Measurements from ENCODE around the gene G3BP1. TPM values are rescaled to one million over a fixed set of nuclear protein-coding genes. Genes with fewer than 3 reads are reported as not detected.
"Not testable (repeated sequence)": the region's sequence is repeated elsewhere in the genome, so short reads cannot be mapped to it uniquely, and the experiment has no call there.

The G3BP1 gene
- total RNA-seq (2014; rRNA removed; shearing (Covaris generic)): 113 and 129 TPM in 2 replicates

- DNase-seq (ENCODE audit: low spot score): peak; percentile 100
Observed at GRCh38 chr5:151771259-151772028, at the start of gene G3BP1. Gene G3BP1, plus strand, starts transcription at chr5:151771954. Its CDS starts 14,667 bp downstream, at chr5:151786621.

GRCh38 chr5:151722546-151722945 lies 49.2 kb upstream of the G3BP1 start:
- no peak for DNase-seq (ENCODE audit: low spot score)

- DNase-seq (ENCODE audit: low spot score): no peak
Observed at GRCh38 chr5:151724360-151724759, 47.4 kb upstream of the G3BP1 start.

- not testable (repeated sequence) for DNase-seq (ENCODE audit: low spot score)
Observed at GRCh38 chr5:151729597-151729996, 42.2 kb upstream of the G3BP1 start.

- no peak for DNase-seq (ENCODE audit: low spot score)
Observed at GRCh38 chr5:151730381-151730780, 41.4 kb upstream of the G3BP1 start.

- DNase-seq (ENCODE audit: low spot score): no peak
Observed at GRCh38 chr5:151733358-151734063, 38.2 kb upstream of the G3BP1 start.

GRCh38 chr5:151734064-151734408 lies 37.7 kb upstream of the G3BP1 start:
- no peak for DNase-seq (ENCODE audit: low spot score)

GRCh38 chr5:151735646-151736045 lies 36.1 kb upstream of the G3BP1 start:
- DNase-seq (ENCODE audit: low spot score): no peak

GRCh38 chr5:151737431-151737830 lies 34.3 kb upstream of the G3BP1 start:
- DNase-seq (ENCODE audit: low spot score): no peak

GRCh38 chr5:151738125-151738848 lies 33.5 kb upstream of the G3BP1 start:
- DNase-seq (ENCODE audit: low spot score): no peak

GRCh38 chr5:151739395-151739794 lies 32.4 kb upstream of the G3BP1 start:
- DNase-seq (ENCODE audit: low spot score): no peak

- DNase-seq (ENCODE audit: low spot score): peak; percentile 52
Observed at GRCh38 chr5:151739939-151740335, 31.8 kb upstream of the G3BP1 start.

- DNase-seq (ENCODE audit: low spot score): peak; percentile 73
Observed at GRCh38 chr5:151740336-151740942, 31.3 kb upstream of the G3BP1 start.

GRCh38 chr5:151740958-151741373 lies 30.8 kb upstream of the G3BP1 start:
- no peak for DNase-seq (ENCODE audit: low spot score)

- DNase-seq (ENCODE audit: low spot score): no peak
Observed at GRCh38 chr5:151741678-151742423, 29.9 kb upstream of the G3BP1 start.

- DNase-seq (ENCODE audit: low spot score): peak; percentile 61
Observed at GRCh38 chr5:151742870-151743294, 28.9 kb upstream of the G3BP1 start.

- DNase-seq (ENCODE audit: low spot score): no peak
Observed at GRCh38 chr5:151743530-151743929, 28.2 kb upstream of the G3BP1 start.

- peak; percentile 80 for DNase-seq (ENCODE audit: low spot score)
Observed at GRCh38 chr5:151745071-151745705, 26.6 kb upstream of the G3BP1 start.

GRCh38 chr5:151750121-151750520 lies 21.6 kb upstream of the G3BP1 start:
- no peak for DNase-seq (ENCODE audit: low spot score)

- no peak for DNase-seq (ENCODE audit: low spot score)
Observed at GRCh38 chr5:151751091-151751490, 20.7 kb upstream of the G3BP1 start.

GRCh38 chr5:151751593-151751992 lies 20.2 kb upstream of the G3BP1 start:
- no peak for DNase-seq (ENCODE audit: low spot score)

Measured in H4 (cell line).